H1 (cell line): Measurements from ENCODE around the gene SLC25A42. TPM values are rescaled to one million over a fixed set of nuclear protein-coding genes. Genes with fewer than 3 reads are reported as not detected.

Experiments used
- CTCF ChIA-PET: fragments of 300-600 bp; sonication (Branson Sonifier 250); formaldehyde crosslinking; loops from one replicate; lab custom pipeline; 2021; ENCODE audit not compliant: partially characterized antibody; lab: Charles Lee
- POLR2A ChIA-PET: fragments of 300-600 bp; sonication (Branson Sonifier 250); formaldehyde crosslinking; loops from one replicate; lab custom pipeline; 2021; ENCODE audit warnings: inconsistent platforms; ENCODE audit not compliant: partially characterized antibody; lab: Charles Lee
- DNase-seq, 2 experiments: peaks; one replicate each; pipeline versions ENCODE4 v3.0.0 to v3.0.0-alpha.2; 2010 to 2022; ENCODE audit warnings: low spot score in 2 of 2, low read depth in 1 of 2, mixed read lengths in 1 of 2
- FAIRE-seq: peaks from 2 replicates; lab custom pipeline; 2011; peaks lifted over from hg19 to GRCh38; lab: Jason Lieb, UNC
- H2AFZ ChIP-seq: 2 replicates; pipeline ENCODE4 v1.8.1; 2012; ENCODE audit warnings: low read length, inconsistent platforms
- H2AK5ac ChIP-seq: 2 replicates; pipeline ENCODE4 v1.6.1; 2013; ENCODE audit warnings: low read depth, low read length
- H2BK120ac ChIP-seq: replicated peaks from 2 replicates; pipeline ENCODE3; 2013; ENCODE audit warnings: low read depth, low read length, inconsistent platforms
- H2BK12ac ChIP-seq: 2 replicates; pipeline ENCODE4 v1.6.1; 2013; ENCODE audit warnings: low read depth, low read length
- H2BK15ac ChIP-seq: 2 replicates; pipeline ENCODE4 v1.6.1; 2013; ENCODE audit warnings: low read length
- H2BK20ac ChIP-seq: 2 replicates; pipeline ENCODE4 v1.6.1; 2013; ENCODE audit warnings: low read length
- H2BK5ac ChIP-seq: 2 replicates; pipeline ENCODE4 v1.6.1; 2013; ENCODE audit warnings: low read depth, low read length
- H3K14ac ChIP-seq: 2 replicates; pipeline ENCODE4 v1.6.1; 2013; ENCODE audit warnings: inconsistent platforms; ENCODE audit not compliant: insufficient read length
- H3K18ac ChIP-seq: 2 replicates; pipeline ENCODE4 v1.6.1; 2013; ENCODE audit warnings: low read length; ENCODE audit errors: extremely low read depth
- H3K23ac ChIP-seq: 2 replicates; pipeline ENCODE4 v1.6.1; 2013; ENCODE audit warnings: inconsistent platforms; ENCODE audit not compliant: insufficient read length
- H3K23me2 ChIP-seq: 2 replicates; pipeline ENCODE4 v1.6.1; 2013; ENCODE audit warnings: low read depth, low read length
- H3K27ac ChIP-seq: 2 replicates; pipeline ENCODE4 v1.6.1; 2011; ENCODE audit warnings: low read depth, low read length, inconsistent platforms
- H3K27me3 ChIP-seq, 4 experiments: replicated peaks in 1 of 4; 1 replicate in 1 of 4; 2 replicates in 3 of 4; pipeline versions ENCODE4 v1.6.1 to v1.8.1; 2011 to 2013; ENCODE audit warnings: low read length in 3 of 4, mild to moderate bottlenecking in 3 of 4, inconsistent platforms in 2 of 4, mixed read lengths in 2 of 4, moderate library complexity in 1 of 4; ENCODE audit not compliant: control insufficient read depth in 3 of 4, insufficient read depth in 3 of 4; ENCODE audit errors: extremely low read depth in 1 of 4
- H3K36me3 ChIP-seq, 4 experiments: 2 replicates each; pipeline versions ENCODE4 v1.6.1 to v1.8.1; 2011 to 2013; ENCODE audit warnings: mild to moderate bottlenecking in 4 of 4, low read length in 3 of 4, moderate library complexity in 2 of 4, control low read depth in 1 of 4, inconsistent platforms in 1 of 4; ENCODE audit not compliant: insufficient read depth in 4 of 4, control insufficient read depth in 2 of 4
- H3K4ac ChIP-seq: replicated peaks from 2 replicates; pipeline ENCODE3; 2013; ENCODE audit warnings: low read length, low read depth, mixed read lengths, inconsistent platforms; ENCODE audit not compliant: insufficient read length
- H3K4me1 ChIP-seq, 4 experiments: replicated peaks in 1 of 4; 1 replicate in 1 of 4; 2 replicates in 3 of 4; pipeline versions ENCODE4 v1.6.1 to v1.8.1; 2011 to 2013; ENCODE audit warnings: low read length in 3 of 4, inconsistent platforms in 2 of 4, mixed read lengths in 1 of 4; ENCODE audit not compliant: insufficient read depth in 4 of 4, control insufficient read depth in 3 of 4
- H3K4me2 ChIP-seq, 2 experiments: 2 replicates each; pipeline versions ENCODE4 v1.6.1 to v1.8.1; 2011 to 2013; ENCODE audit warnings: low read depth in 2 of 2, low read length in 2 of 2, control low read depth in 1 of 2, inconsistent platforms in 1 of 2, mild to moderate bottlenecking in 1 of 2; ENCODE audit not compliant: insufficient read depth in 1 of 2
- H3K4me3 ChIP-seq, 4 experiments: fragments of 200-600, 300-600 bp in 1 of 4; sonication (generic), shearing (Covaris generic), sonication (Bioruptor Twin) in 1 of 4; 2 replicates each; pipeline versions ENCODE4 v1.5.1 to v1.8.1; 2011 to 2016; ENCODE audit warnings: low read length in 4 of 4, low read depth in 3 of 4, control low read depth in 2 of 4, inconsistent platforms in 2 of 4, mild to moderate bottlenecking in 2 of 4, mixed read lengths in 1 of 4, moderate library complexity in 1 of 4; ENCODE audit not compliant: insufficient read depth in 2 of 4; ENCODE audit errors: extremely low read depth in 1 of 4
- H3K56ac ChIP-seq: replicated peaks from 2 replicates; pipeline ENCODE3; 2013; ENCODE audit warnings: low read depth, mild to moderate bottlenecking, mixed read lengths, low read length, inconsistent platforms; ENCODE audit not compliant: insufficient read length
- H3K79me1 ChIP-seq: 2 replicates; pipeline ENCODE4 v1.6.1; 2013; ENCODE audit warnings: low read depth, low read length, control low read depth
- H3K79me2 ChIP-seq, 2 experiments: 2 replicates each; pipeline versions ENCODE4 v1.6.1 to v1.8.1; 2012 to 2013; ENCODE audit warnings: low read length in 2 of 2, mild to moderate bottlenecking in 2 of 2, inconsistent platforms in 1 of 2; ENCODE audit not compliant: insufficient read depth in 2 of 2, control insufficient read depth in 1 of 2
- H3K9ac ChIP-seq, 4 experiments: replicated peaks in 1 of 4; 1 replicate in 1 of 4; 2 replicates in 3 of 4; pipeline versions ENCODE4 v1.6.1 to v1.8.1; 2011 to 2013; ENCODE audit warnings: low read depth in 3 of 4, low read length in 3 of 4, control low read depth in 2 of 4, mild to moderate bottlenecking in 2 of 4, moderate library complexity in 2 of 4, inconsistent platforms in 1 of 4; ENCODE audit errors: extremely low read depth in 1 of 4
- H3K9me3 ChIP-seq, 2 experiments: 2 replicates each; pipeline versions ENCODE4 v1.6.1 to v1.8.1; 2012 to 2013; ENCODE audit warnings: mild to moderate bottlenecking in 2 of 2, moderate library complexity in 2 of 2, control low read depth in 1 of 2, inconsistent platforms in 1 of 2, low read depth in 1 of 2, low read length in 1 of 2, mixed read lengths in 1 of 2; ENCODE audit not compliant: insufficient read depth in 2 of 2
- H4K20me1 ChIP-seq, 2 experiments: replicated peaks in 1 of 2; 2 replicates each; pipeline versions ENCODE3 to v1.8.1; 2011 to 2013; ENCODE audit warnings: inconsistent platforms in 2 of 2, low read length in 2 of 2, mild to moderate bottlenecking in 1 of 2; ENCODE audit not compliant: insufficient read depth in 2 of 2, control insufficient read depth in 1 of 2
- H4K5ac ChIP-seq: 2 replicates; pipeline ENCODE4 v1.6.1; 2013; ENCODE audit warnings: low read length, low read depth, mixed read lengths, inconsistent platforms; ENCODE audit not compliant: insufficient read length
- H4K8ac ChIP-seq: 2 replicates; pipeline ENCODE4 v1.8.0; 2013; ENCODE audit warnings: mild to moderate bottlenecking, moderate library complexity, low read length, inconsistent platforms; ENCODE audit not compliant: insufficient read depth; ENCODE audit errors: extremely low read depth
- H4K91ac ChIP-seq: replicated peaks from 2 replicates; pipeline ENCODE3; 2013; ENCODE audit warnings: low read length, mixed read lengths, inconsistent platforms; ENCODE audit not compliant: insufficient read length
- CBX8 ChIP-seq: fragments of 300-800, 300-1000 bp; sonication (generic); IDR thresholded peaks from 2 replicates; pipeline ENCODE4 v1.7.1; 2016; ENCODE audit warnings: low read depth, low read length, borderline replicate concordance
- CHD2 ChIP-seq: IDR thresholded peaks from 2 replicates; pipeline ENCODE4 v1.6.1; 2012; ENCODE audit warnings: low read length, improper control_type of control experiment
- EGR1 ChIP-seq: IDR thresholded peaks from 2 replicates; pipeline ENCODE4 v1.6.1; 2011; ENCODE audit warnings: low read depth, low read length, borderline replicate concordance
- EP300 ChIP-seq, 2 experiments: IDR thresholded peaks; 1 replicate in 1 of 2; 2 replicates in 1 of 2; pipeline ENCODE4 v1.6.1; 2011 to 2012; ENCODE audit warnings: low read depth in 2 of 2, low read length in 2 of 2, mild to moderate bottlenecking in 2 of 2, borderline replicate concordance in 1 of 2, inconsistent platforms in 1 of 2, moderate library complexity in 1 of 2
- EZH2 ChIP-seq: fragments of 200-600 bp; sonication (generic); IDR thresholded peaks from 2 replicates; pipeline ENCODE4 v1.7.1; 2012; ENCODE audit warnings: low read depth, mild to moderate bottlenecking, moderate library complexity, low read length, inconsistent platforms; ENCODE audit not compliant: severe bottlenecking
- FOSL1 ChIP-seq: IDR thresholded peaks from 2 replicates; pipeline ENCODE4 v1.6.1; 2011; ENCODE audit warnings: mild to moderate bottlenecking, low read depth, low read length, moderate library complexity; ENCODE audit not compliant: insufficient read depth
- GABPA ChIP-seq: IDR thresholded peaks from 2 replicates; pipeline ENCODE4 v1.6.1; 2011; ENCODE audit warnings: mild to moderate bottlenecking, low read length, moderate library complexity, borderline replicate concordance; ENCODE audit not compliant: insufficient read depth
- KDM1A ChIP-seq: fragments of 200-600, 300-600 bp; sonication (generic); IDR thresholded peaks from 2 replicates; pipeline ENCODE4 v1.7.1; 2016; ENCODE audit warnings: mild to moderate bottlenecking, low read length, borderline replicate concordance
- MAX ChIP-seq: IDR thresholded peaks from 2 replicates; pipeline ENCODE4 v1.6.1; 2012; ENCODE audit warnings: inconsistent platforms
- NANOG ChIP-seq: IDR thresholded peaks from 2 replicates; pipeline ENCODE4 v1.6.1; 2011; ENCODE audit warnings: low read length, low read depth, mild to moderate bottlenecking, inconsistent platforms; ENCODE audit not compliant: insufficient read depth, poor library complexity, severe bottlenecking
- POU5F1 ChIP-seq: IDR thresholded peaks from 2 replicates; pipeline ENCODE4 v1.6.1; 2011; ENCODE audit warnings: low read depth, mild to moderate bottlenecking, low read length, moderate library complexity
- SP1 ChIP-seq: IDR thresholded peaks from 2 replicates; pipeline ENCODE4 v1.6.1; 2011; ENCODE audit warnings: low read depth, low read length
- TBP ChIP-seq: IDR thresholded peaks from 2 replicates; pipeline ENCODE4 v1.6.1; 2011; ENCODE audit warnings: low read depth, low read length, improper control_type of control experiment
- YY1 ChIP-seq: IDR thresholded peaks from 2 replicates; pipeline ENCODE4 v1.6.1; 2011; ENCODE audit warnings: low read depth, mild to moderate bottlenecking, low read length
- WGBS, 2 experiments: shearing (Covaris generic) in 1 of 2; methylation state at CpG; one replicate each; pipeline versions ENCODE4 v1.1.6 to v1.1.7; 2013 to 2015; ENCODE audit warnings: low lambda C conversion rate in 2 of 2, mixed read lengths in 2 of 2, inconsistent platforms in 1 of 2, low coverage in 1 of 2, missing lambda C conversion rate in 1 of 2; ENCODE audit not compliant: insufficient replicate concordance in 2 of 2, insufficient coverage in 1 of 2, insufficient read length in 1 of 2; ENCODE audit errors: extremely low coverage in 1 of 2, missing lambda C conversion rate in 1 of 2; 5-methylcytosine and 5-hydroxymethylcytosine counted together
- polyA plus RNA-seq, 7 experiments: library from polyadenylated mRNA; depleted of rRNA in 3 of 7; stranded (reverse) in 5 of 7; unstranded in 2 of 7; fragments of >200 nt in 5 of 7; fragments of 200-250 nt in 2 of 7; gene quantifications; 1 replicate in 5 of 7; 2 replicates in 1 of 7; 4 replicates in 1 of 7; pipeline versions ENCODE4 v1.2.1 to v1.2.3, GENCODE V29; 2011 to 2013; ENCODE audit warnings: missing spikeins in 2 of 7, mixed read lengths in 2 of 7
- total RNA-seq: library from RNA; stranded (reverse); fragmentation: NEBNext Ultra II Directional; extraction: Animal tissue kit (Norgen Biotek cat#: 25700); gene quantifications from 2 replicates; pipeline ENCODE4 v1.2.1, GENCODE V29; 2021

The SLC25A42 gene
- total and polyA plus RNA-seq, 2 of the 8 experiments (the other 6 are each of a cell fraction or from before 2014, with no cell fraction given), result 5.9 to 6.2 TPM

- H3K27me3 ChIP-seq, result no peaks in the 10 kb centered on the region; a peak in 1 of 7 replicates
- no peak overlapping the region for H3K4me2 ChIP-seq
- H2BK120ac ChIP-seq, result no peak overlapping the region
- H3K9me3 ChIP-seq, result no peaks in the 10 kb centered on the region
- H2BK20ac ChIP-seq, result no peak overlapping the region
- no peak overlapping the region for H3K4me3 ChIP-seq
- H4K20me1 ChIP-seq, result peaks cover 13 to 20% of the 10 kb centered on the region in 2 experiments
- H3K36me3 ChIP-seq, result peaks cover 18 to 44% (median 36%) of the 10 kb centered on the region in 4 experiments
- peaks cover 4% of the 10 kb centered on the region; the same call in 1 of the 2 replicates for H3K79me1 ChIP-seq
- no peak overlapping the region for H3K4ac ChIP-seq
- DNase-seq (no peak), FAIRE-seq (no peak)
- no peak overlapping the region for H4K91ac ChIP-seq
- ChIA-PET POLR2A (interaction anchor here (0.6 to 2.9 kb wide), 4 partner anchors 10 to 581 kb away, joined by 3 to 14 read pairs (median 4); partner anchors contain the start of gene SLC25A42), CTCF (interaction anchor here (0.9 to 6.8 kb wide), 14 partner anchors 9 to 178 kb away, joined by 3 to 58 read pairs (median 15); no protein-coding TSS in a partner anchor)
- no peaks in the 10 kb centered on the region for H3K4me1 ChIP-seq
- H3K23ac ChIP-seq, result no peak overlapping the region
- 91% methylated on average over 2 of the region's 2 CpGs; no CpG with 5 or more reads in 1 of the 2 experiments for WGBS, 2 experiments
- no peak overlapping the region for H2BK5ac ChIP-seq
- H2BK15ac ChIP-seq, result no peak overlapping the region
- H3K14ac ChIP-seq, result no peak overlapping the region
- H4K8ac ChIP-seq, result no peak overlapping the region
- H3K79me2 ChIP-seq, result no peaks in the 10 kb centered on the region
- no peaks in the 10 kb centered on the region for H3K23me2 ChIP-seq
- no peak overlapping the region for H2BK12ac ChIP-seq
- H2AFZ ChIP-seq, result no peak overlapping the region
- no peak overlapping the region for H2AK5ac ChIP-seq
- H3K18ac ChIP-seq, result no peak overlapping the region
- no peak overlapping the region for H3K27ac ChIP-seq
- no peak overlapping the region for H3K56ac ChIP-seq
- no peak overlapping the region for H3K9ac ChIP-seq
- H4K5ac ChIP-seq, result no peak overlapping the region
- no peak for TF ChIP-seq EGR1
- no peak for TF ChIP-seq NANOG
- no peak for TF ChIP-seq KDM1A
- no peak for TF ChIP-seq CHD2
- TF ChIP-seq EZH2, result no peak
- no peak for TF ChIP-seq POU5F1
- no peak for TF ChIP-seq SP1
- TF ChIP-seq MAX, result no peak
- TF ChIP-seq YY1, result no peak
- no peak for TF ChIP-seq FOSL1
- no peak for TF ChIP-seq TBP
- TF ChIP-seq GABPA, result no peak
- TF ChIP-seq EP300 (IDR thresholded peaks at IDR 0.05; ENCODE audit: borderline replicate concordance in 1 of 2, low read depth in 2 of 2, low read length in 2 of 2), result no peak
- no peak for TF ChIP-seq CBX8
Observed at GRCh38 chr19:19050731-19051130, 13.1 kb upstream of the SLC25A42 start.
